ENCODE measurements around the gene CCDC88A. TPM values are rescaled to one million over a fixed set of nuclear protein-coding genes. Genes with fewer than 3 reads are reported as not detected.
"Not testable (repeated sequence)": the region's sequence is repeated elsewhere in the genome, so short reads cannot be mapped to it uniquely, and the experiment has no call there.

Gene CCDC88A
- total and polyA plus RNA-seq, 2 donors (not counting 1 experiment from before 2014, with no cell fraction given): 40.8 to 56.5 TPM

- no peaks in the 10 kb centered on the region for H4K20me1 ChIP-seq (ENCODE audit: control insufficient read depth, extremely low read depth, insufficient read depth, low read length)
- no peak overlapping the region for H3K9ac ChIP-seq (ENCODE audit: insufficient read depth, low read length)
- H3K36me3 ChIP-seq (ENCODE audit: control insufficient read depth, insufficient read depth, low read length): no peaks in the 10 kb centered on the region
- H2AFZ ChIP-seq (ENCODE audit: low read length): no peak overlapping the region
- H3K4me1 ChIP-seq (ENCODE audit: control insufficient read depth, extremely low read depth, insufficient read depth, low read length): no peaks in the 10 kb centered on the region
- no peaks in the 10 kb centered on the region for H3K79me2 ChIP-seq (ENCODE audit: control insufficient read depth, insufficient read depth, low read length)
- H3K4me3 ChIP-seq (replicated peaks in 1 of 4; ENCODE audit: control extremely low read depth in 1 of 4, insufficient read depth in 1 of 4, low read depth in 3 of 4, low read length in 4 of 4): no peak overlapping the region
- DNase-seq (ENCODE audit: low read depth in 2 of 2): no peak
- no peaks in the 10 kb centered on the region for H3K27me3 ChIP-seq (ENCODE audit: control insufficient read depth, insufficient read depth, low read length)
- no peak overlapping the region for H3K27ac ChIP-seq (ENCODE audit: insufficient read depth, low read length)
- H3K9me3 ChIP-seq (ENCODE audit: control insufficient read depth, insufficient read depth, low read depth, low read length): no peaks in the 10 kb centered on the region
- TF ChIP-seq EZH2 (IDR thresholded peaks at IDR 0.05; ENCODE audit: low read length, missing control alignments) (no peak), CTCF (conservative IDR thresholded peaks at IDR 0.05 in 1 of 2, IDR thresholded peaks at IDR 0.05 in 1 of 2; ENCODE audit: low read depth in 1 of 2, low read length in 2 of 2) (no peak)
- no peak overlapping the region for H3K4me2 ChIP-seq (ENCODE audit: extremely low read depth, insufficient read depth, low read length)
Measured at GRCh38 chr2:55358451-55358850, 61.2 kb downstream of the CCDC88A start.

- Histone ChIP-seq H3K27ac (ENCODE audit: insufficient read depth, low read length) (no peak overlapping the region), H3K27me3 (ENCODE audit: control insufficient read depth, insufficient read depth, low read length) (no peaks in the 10 kb centered on the region), H3K79me2 (ENCODE audit: control insufficient read depth, insufficient read depth, low read length) (no peaks in the 10 kb centered on the region), H3K36me3 (ENCODE audit: control insufficient read depth, insufficient read depth, low read length) (no peaks in the 10 kb centered on the region), H3K9me3 (ENCODE audit: control insufficient read depth, insufficient read depth, low read depth, low read length) (no peaks in the 10 kb centered on the region), H2AFZ (ENCODE audit: low read length) (no peak overlapping the region), H3K9ac (ENCODE audit: insufficient read depth, low read length) (no peak overlapping the region), H4K20me1 (ENCODE audit: control insufficient read depth, extremely low read depth, insufficient read depth, low read length) (no peaks in the 10 kb centered on the region), H3K4me2 (ENCODE audit: extremely low read depth, insufficient read depth, low read length) (no peak overlapping the region), H3K4me3 (replicated peaks in 1 of 4; ENCODE audit: control extremely low read depth in 1 of 4, insufficient read depth in 1 of 4, low read depth in 3 of 4, low read length in 4 of 4) (no peak overlapping the region), H3K4me1 (ENCODE audit: control insufficient read depth, extremely low read depth, insufficient read depth, low read length) (no peaks in the 10 kb centered on the region)
- DNase-seq (ENCODE audit: low read depth in 2 of 2): peak in 1 of 2 donors; percentile 60
- no peak for TF ChIP-seq CTCF (conservative IDR thresholded peaks at IDR 0.05 in 1 of 2, IDR thresholded peaks at IDR 0.05 in 1 of 2; ENCODE audit: low read depth in 1 of 2, low read length in 2 of 2)
- TF ChIP-seq EZH2 (IDR thresholded peaks at IDR 0.05; ENCODE audit: low read length, missing control alignments): no peak
Measured at GRCh38 chr2:55357927-55358326, 61.7 kb downstream of the CCDC88A start.

DNA sequence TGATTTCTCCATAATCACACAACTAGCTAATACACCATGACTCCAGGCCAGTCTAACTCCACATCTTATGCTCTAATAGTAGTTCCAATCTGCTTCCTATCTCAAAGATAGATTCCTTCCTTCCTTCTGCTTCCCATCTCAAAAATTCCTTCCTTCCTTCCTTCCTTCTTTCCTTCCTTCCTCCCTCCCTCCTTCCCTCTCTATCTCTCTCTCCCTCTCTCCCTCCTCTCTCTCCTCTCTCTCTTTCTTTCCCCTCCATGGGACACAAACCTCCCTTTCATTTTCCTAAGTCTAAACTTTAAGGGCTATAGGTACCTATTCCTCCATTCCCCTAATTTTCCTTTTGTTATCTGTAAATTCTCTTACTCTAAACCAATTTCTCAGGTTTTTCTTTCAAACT is 62.5 kb downstream of the CCDC88A start:
- DNase-seq (ENCODE audit: low read depth in 2 of 2): no peak
- H3K79me2 ChIP-seq (ENCODE audit: control insufficient read depth, insufficient read depth, low read length): no peaks in the 10 kb centered on the region
- H3K36me3 ChIP-seq (ENCODE audit: control insufficient read depth, insufficient read depth, low read length): no peaks in the 10 kb centered on the region
- no peak overlapping the region for H3K9ac ChIP-seq (ENCODE audit: insufficient read depth, low read length)
- H3K27ac ChIP-seq (ENCODE audit: insufficient read depth, low read length): no peak overlapping the region
- TF ChIP-seq EZH2 (IDR thresholded peaks at IDR 0.05; ENCODE audit: low read length, missing control alignments): no peak
- no peak for TF ChIP-seq CTCF (conservative IDR thresholded peaks at IDR 0.05 in 1 of 2, IDR thresholded peaks at IDR 0.05 in 1 of 2; ENCODE audit: low read depth in 1 of 2, low read length in 2 of 2)
- H3K4me2 ChIP-seq (ENCODE audit: extremely low read depth, insufficient read depth, low read length): no peak overlapping the region
- no peaks in the 10 kb centered on the region for H3K9me3 ChIP-seq (ENCODE audit: control insufficient read depth, insufficient read depth, low read depth, low read length)
- H3K4me3 ChIP-seq (replicated peaks in 1 of 4; ENCODE audit: control extremely low read depth in 1 of 4, insufficient read depth in 1 of 4, low read depth in 3 of 4, low read length in 4 of 4): no peak overlapping the region
- no peaks in the 10 kb centered on the region for H3K27me3 ChIP-seq (ENCODE audit: control insufficient read depth, insufficient read depth, low read length)
- no peaks in the 10 kb centered on the region for H3K4me1 ChIP-seq (ENCODE audit: control insufficient read depth, extremely low read depth, insufficient read depth, low read length)
- H2AFZ ChIP-seq (ENCODE audit: low read length): no peak overlapping the region
- no peaks in the 10 kb centered on the region for H4K20me1 ChIP-seq (ENCODE audit: control insufficient read depth, extremely low read depth, insufficient read depth, low read length)

DNA sequence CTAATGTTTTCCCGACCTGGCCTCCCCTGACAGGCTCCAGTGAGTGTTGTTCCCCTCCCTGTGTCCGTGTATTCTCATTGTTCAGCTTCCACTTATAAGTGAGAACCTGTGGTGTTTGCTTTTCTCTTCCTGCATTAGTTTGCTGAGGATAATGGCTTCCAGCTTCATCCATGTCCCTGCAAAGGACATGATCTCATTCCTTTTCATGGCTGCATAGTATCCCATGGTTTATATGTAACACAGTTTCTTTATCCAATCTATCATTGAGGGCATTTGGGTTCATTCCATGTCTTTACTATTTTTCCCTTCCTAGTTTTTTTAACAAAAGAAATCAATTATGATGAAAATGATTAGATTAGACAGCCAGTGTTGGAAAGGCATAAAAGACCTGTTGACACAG is 63.5 kb downstream of the CCDC88A start:
- not testable (repeated sequence) for H3K4me2 ChIP-seq (ENCODE audit: extremely low read depth, insufficient read depth, low read length); H3K36me3 ChIP-seq (ENCODE audit: control insufficient read depth, insufficient read depth, low read length); H3K79me2 ChIP-seq (ENCODE audit: control insufficient read depth, insufficient read depth, low read length); DNase-seq (ENCODE audit: low read depth in 2 of 2); H3K9ac ChIP-seq (ENCODE audit: insufficient read depth, low read length); H3K27ac ChIP-seq (ENCODE audit: insufficient read depth, low read length); H3K4me1 ChIP-seq (ENCODE audit: control insufficient read depth, extremely low read depth, insufficient read depth, low read length); H3K4me3 ChIP-seq (replicated peaks in 1 of 4; ENCODE audit: control extremely low read depth in 1 of 4, insufficient read depth in 1 of 4, low read depth in 3 of 4, low read length in 4 of 4); H3K27me3 ChIP-seq (ENCODE audit: control insufficient read depth, insufficient read depth, low read length); H4K20me1 ChIP-seq (ENCODE audit: control insufficient read depth, extremely low read depth, insufficient read depth, low read length); H2AFZ ChIP-seq (ENCODE audit: low read length); H3K9me3 ChIP-seq (ENCODE audit: control insufficient read depth, insufficient read depth, low read depth, low read length)

All from fibroblast of lung (primary cell).